ENCODE measurements around the gene CENPP. TPM values are rescaled to one million over a fixed set of nuclear protein-coding genes. Genes with fewer than 3 reads are reported as not detected.

The CENPP gene
- total RNA-seq, 2 donors from 2014 or later, result 0.78 to 2.3 TPM

DNA sequence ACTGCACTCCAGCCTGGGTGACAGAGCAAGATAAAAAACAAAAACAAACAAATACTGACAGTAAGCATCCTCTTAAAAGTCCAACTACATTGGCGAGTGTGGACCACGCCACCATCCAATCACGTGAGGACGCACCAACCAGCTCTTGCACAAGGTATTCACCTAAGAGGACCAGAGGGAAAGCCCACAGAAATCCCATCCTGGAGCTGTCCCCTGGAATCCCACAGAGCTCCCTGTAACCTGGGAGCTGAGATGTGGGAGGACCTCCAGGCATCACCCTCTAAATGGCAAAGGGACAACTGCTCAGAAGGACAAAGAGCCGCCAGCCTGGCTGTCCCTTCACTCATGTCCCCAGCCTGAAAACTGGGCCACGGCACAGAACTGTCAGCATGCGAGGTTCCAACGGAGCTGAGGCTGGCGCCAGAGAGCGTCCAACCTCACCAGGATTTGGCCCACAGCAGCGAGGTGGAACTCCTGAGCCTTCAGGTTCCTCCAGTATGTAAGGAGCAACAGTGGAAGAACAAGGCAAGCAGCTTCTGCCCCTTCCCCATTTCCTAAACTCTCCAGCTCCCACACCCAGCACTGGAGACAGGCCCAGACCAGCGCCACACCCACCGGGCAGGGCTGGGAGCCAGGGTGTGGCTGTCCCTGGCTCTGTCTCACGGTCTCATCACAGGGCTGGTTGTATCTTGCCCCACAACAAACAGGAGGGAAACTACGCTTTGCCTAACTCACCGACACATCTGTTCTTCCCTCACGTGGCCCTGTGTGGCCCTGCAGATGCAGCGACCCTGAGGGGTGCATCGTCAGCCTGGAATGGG, 328.9 kb downstream of the CENPP start:
- no peak for ATAC-seq
- Histone ChIP-seq H3K4me1 (no peaks in the 10 kb centered on the region), H3K27me3 (no peaks in the 10 kb centered on the region), H3K9me3 (no peaks in the 10 kb centered on the region), H3K36me3 (replicated peaks in 1 of 2; ENCODE audit: insufficient read depth in 1 of 2, low read depth in 2 of 2) (no peaks in the 10 kb centered on the region), H3K27ac (no peak overlapping the region), H3K4me3 (no peak overlapping the region)
- TF ChIP-seq CTCF (IDR thresholded peaks at IDR 0.05), result no peak
- no peak for TF ChIP-seq POLR2A (IDR thresholded peaks at IDR 0.05)
- no peak for DNase-seq
- intact Hi-C loops (cut with DNase I), result no loop called here
- WGBS, 2 donors, result 89 to 98% methylated on average over 7 to 19 of the region's 19 CpGs

- intact Hi-C loops (cut with DNase I), result no loop called here
- H3K9me3 ChIP-seq, result no peaks in the 10 kb centered on the region
- ATAC-seq (no peak), DNase-seq (no peak)
- no peaks in the 10 kb centered on the region for H3K27me3 ChIP-seq
- WGBS, 2 donors, result 92 to 96% methylated on average over 3 to 7 of the region's 7 CpGs
- no peaks in the 10 kb centered on the region for H3K4me1 ChIP-seq
- no peak overlapping the region for H3K4me3 ChIP-seq
- no peaks in the 10 kb centered on the region for H3K36me3 ChIP-seq (replicated peaks in 1 of 2; ENCODE audit: insufficient read depth in 1 of 2, low read depth in 2 of 2)
- no peak overlapping the region for H3K27ac ChIP-seq
- TF ChIP-seq CTCF (IDR thresholded peaks at IDR 0.05) (no peak), POLR2A (IDR thresholded peaks at IDR 0.05) (no peak)
Measured at GRCh38 chr9:92655366-92655765, 329.6 kb downstream of the CENPP start.

DNA sequence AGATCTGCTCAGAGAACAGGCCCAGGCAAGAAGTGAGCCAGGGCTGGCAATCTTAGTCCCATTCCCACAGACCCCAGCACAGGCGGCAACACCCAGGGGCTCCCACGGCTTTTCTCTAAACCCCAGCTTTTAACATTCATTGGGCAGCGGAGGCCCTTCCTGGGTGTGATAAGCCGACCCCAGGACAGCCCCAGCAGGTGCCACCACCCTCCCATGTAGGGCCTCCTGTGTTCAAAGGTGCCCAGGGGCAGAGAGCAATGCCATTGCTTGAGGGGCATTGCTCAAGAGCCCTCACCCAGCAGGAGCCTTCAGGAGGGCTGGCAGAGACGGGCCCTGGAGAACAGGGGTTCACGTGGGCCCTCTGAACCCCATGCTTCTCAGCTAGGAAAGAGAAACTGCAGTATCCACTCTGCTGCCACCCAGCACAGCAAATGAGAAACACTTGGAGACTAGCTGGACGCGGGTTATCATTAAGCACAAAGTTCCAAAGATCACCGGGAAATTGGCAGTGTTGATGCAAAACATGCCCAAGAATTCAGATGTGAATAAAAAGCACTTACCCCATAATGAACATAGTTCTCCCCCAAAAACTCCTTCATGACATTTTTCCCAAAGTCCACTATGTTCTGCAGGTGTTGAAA, 330.3 kb downstream of the CENPP start:
- DNase-seq (no peak), ATAC-seq (no peak)
- H3K9me3 ChIP-seq, result no peaks in the 10 kb centered on the region
- no peaks in the 10 kb centered on the region for H3K36me3 ChIP-seq (replicated peaks in 1 of 2; ENCODE audit: insufficient read depth in 1 of 2, low read depth in 2 of 2)
- WGBS, 2 donors, result 69 to 86% methylated on average over 4 to 9 of the region's 9 CpGs
- H3K27ac ChIP-seq, result no peak overlapping the region
- intact Hi-C loops (cut with DNase I), result no loop called here
- no peak overlapping the region for H3K4me3 ChIP-seq
- H3K4me1 ChIP-seq, result no peaks in the 10 kb centered on the region
- no peak for TF ChIP-seq POLR2A (IDR thresholded peaks at IDR 0.05)
- no peak for TF ChIP-seq CTCF (IDR thresholded peaks at IDR 0.05)
- H3K27me3 ChIP-seq, result no peaks in the 10 kb centered on the region

GRCh38 chr9:92656537-92656925, 330.8 kb downstream of the CENPP start:
- Histone ChIP-seq H3K27me3 (no peaks in the 10 kb centered on the region), H3K4me3 (no peak overlapping the region), H3K27ac (no peak overlapping the region), H3K4me1 (no peaks in the 10 kb centered on the region), H3K9me3 (no peaks in the 10 kb centered on the region), H3K36me3 (replicated peaks in 1 of 2; ENCODE audit: insufficient read depth in 1 of 2, low read depth in 2 of 2) (no peaks in the 10 kb centered on the region)
- no peak for ATAC-seq
- DNase-seq, result no peak
- TF ChIP-seq CTCF (IDR thresholded peaks at IDR 0.05), result no peak
- TF ChIP-seq POLR2A (IDR thresholded peaks at IDR 0.05), result no peak
- intact Hi-C loops (cut with DNase I), result no loop called here
- 88 to 92% methylated on average over 11 of the region's 11 CpGs for WGBS, 2 donors

Data from body of pancreas (tissue), 4 donors.